Fibroblast of the aortic adventitia (primary cell): ENCODE results near the gene DAP3. TPM values are rescaled to one million over a fixed set of nuclear protein-coding genes. Genes with fewer than 3 reads are reported as not detected.
A peak's percentile ranks its signal among the peaks of the same experiment; 100 is the strongest.
"Not testable (repeated sequence)": the region's sequence is repeated elsewhere in the genome, so short reads cannot be mapped to it uniquely, and the experiment has no call there.

Experiments used
- DNase-seq: peaks from one replicate; pipeline ENCODE4 v3.0.0-alpha.2; 2010; ENCODE audit warnings: low read depth
- H3K4me3 ChIP-seq: 2 replicates; pipeline ENCODE4 v1.5.1; 2011; ENCODE audit warnings: low read depth, mild to moderate bottlenecking, control low read depth, low read length, moderate library complexity
- CTCF ChIP-seq: IDR thresholded peaks from 2 replicates; pipeline ENCODE4 v1.5.1; 2011; ENCODE audit warnings: mild to moderate bottlenecking, low read length, control low read depth, inconsistent platforms; ENCODE audit not compliant: insufficient read depth
- total RNA-seq: library from RNA; depleted of rRNA; stranded (reverse); fragments of >200 nt; gene quantifications from 2 replicates; pipeline ENCODE4 v1.2.3, GENCODE V29; 2012; ENCODE audit warnings: low replicate concordance

DAP3 gene
- total RNA-seq, 1 donor, result 73.7 TPM

- DNase-seq, result peak; percentile 85
- H3K4me3 ChIP-seq, result peak within 1 kb of the TSS; percentile 87
- no peak for TF ChIP-seq CTCF
These were observed 389 bp upstream of the DAP3 start, which contains the start of gene YY1AP1 for GRCh38 chr1:155688324-155689080. YY1AP1 (minus strand) TSS chr1:155688774; CDS start chr1:155680436, 8,338 bp downstream.

GRCh38 chr1:155691992-155692528 lies 3.2 kb downstream of the DAP3 start:
- no peak for DNase-seq
- no peak overlapping the region for H3K4me3 ChIP-seq
- TF ChIP-seq CTCF, result no peak

- no peak for TF ChIP-seq CTCF
- H3K4me3 ChIP-seq, result no peak overlapping the region
- no peak for DNase-seq
These were observed 5.3 kb downstream of the DAP3 start for GRCh38 chr1:155694167-155694566.

GRCh38 chr1:155695072-155695471 lies 6.2 kb downstream of the DAP3 start:
- DNase-seq, result peak; percentile 40
- TF ChIP-seq CTCF, result no peak
- H3K4me3 ChIP-seq, result peak overlapping the region; percentile 26

- H3K4me3 ChIP-seq, result peak overlapping the region; percentile 26
- TF ChIP-seq CTCF, result no peak
- DNase-seq, result no peak
These were observed 6.7 kb downstream of the DAP3 start for GRCh38 chr1:155695608-155696007.

- no peak for TF ChIP-seq CTCF
- no peak for DNase-seq
- no peak overlapping the region for H3K4me3 ChIP-seq
These were observed 7.6 kb downstream of the DAP3 start for GRCh38 chr1:155696524-155696923.

GRCh38 chr1:155697046-155697445 lies 8.2 kb downstream of the DAP3 start:
- DNase-seq, result no peak
- H3K4me3 ChIP-seq, result no peak overlapping the region
- TF ChIP-seq CTCF, result no peak

GRCh38 chr1:155697616-155698015 lies 8.7 kb downstream of the DAP3 start:
- not testable (repeated sequence) for DNase-seq, H3K4me3 ChIP-seq
